GM12878 (cell line): Measurements from ENCODE around the gene IZUMO1. TPM values are rescaled to one million over a fixed set of nuclear protein-coding genes. Genes with fewer than 3 reads are reported as not detected.
A peak's percentile ranks its signal among the peaks of the same experiment; 100 is the strongest.

Source experiments
- ATAC-seq: fragments of 200-7000 bp; cut with Tn5 transposase; 3 replicates; pipeline ENCODE4 v1.9.1; 2020; ENCODE audit warnings: mild to moderate bottlenecking, moderate library complexity
- BruUV-seq: library from RNA; stranded (reverse); fragments of 400-500 nt; replicated peaks from 2 replicates; lab custom pipeline; 2021; lab: Mats Ljungman, UMichigan
- CTCF ChIA-PET: fragments of 300-600 bp; sonication (Branson Sonifier 250); formaldehyde crosslinking; extraction: SDS; loops from one replicate; lab custom pipeline; 2021; ENCODE audit warnings: inconsistent platforms; lab: Yijun Ruan, JAX
- POLR2A ChIA-PET: fragments of 350-600 bp; formaldehyde crosslinking; extraction: SDS; loops from one replicate; lab custom pipeline; 2021; ENCODE audit warnings: inconsistent platforms; lab: Charles Lee
- RAD21 ChIA-PET: fragments of 300-600 bp; sonication (Branson Sonifier 250); formaldehyde crosslinking; loops from one replicate; lab custom pipeline; 2023; ENCODE audit warnings: antibody characterized with exemption; ENCODE audit not compliant: unreplicated experiment; lab: Charles Lee
- SMC1A ChIA-PET: fragments of 300-600 bp; sonication (Branson Sonifier 250); formaldehyde crosslinking; loops from one replicate; lab custom pipeline; 2023; ENCODE audit not compliant: unreplicated experiment, uncharacterized antibody; lab: Charles Lee
- DNase-seq: peaks from one replicate; pipeline ENCODE4 v3.0.0-alpha.2; 2011; ENCODE audit warnings: low read depth, low spot score
- FAIRE-seq: peaks from 3 replicates; lab custom pipeline; 2011; peaks lifted over from hg19 to GRCh38; lab: Jason Lieb, UNC
- H2AFZ ChIP-seq: 2 replicates; pipeline ENCODE4 v1.6.0; 2011; ENCODE audit warnings: low read depth, low read length, control low read depth; ENCODE audit not compliant: control insufficient read depth
- H3K27ac ChIP-seq: 2 replicates; pipeline ENCODE4 v1.5.1; 2011; ENCODE audit warnings: control low read depth; ENCODE audit not compliant: control insufficient read depth, insufficient read depth
- H3K27me3 ChIP-seq, 2 experiments: replicated peaks in 1 of 2; 2 replicates each; pipeline versions ENCODE4 v1.6.0 to v1.6.1; 2011; ENCODE audit warnings: low read length in 1 of 2; ENCODE audit not compliant: control insufficient read depth in 2 of 2, insufficient read depth in 2 of 2
- H3K36me3 ChIP-seq, 2 experiments: 2 replicates each; pipeline ENCODE4 v1.5.1; 2011; ENCODE audit warnings: low read length in 1 of 2; ENCODE audit not compliant: control insufficient read depth in 2 of 2, insufficient read depth in 2 of 2
- H3K4me1 ChIP-seq: 2 replicates; pipeline ENCODE4 v1.6.1; 2011; ENCODE audit warnings: mild to moderate bottlenecking, low read length, moderate library complexity, mixed read lengths; ENCODE audit not compliant: control insufficient read depth, insufficient read depth
- H3K4me2 ChIP-seq: 2 replicates; pipeline ENCODE4 v1.6.0; 2011; ENCODE audit warnings: control low read depth; ENCODE audit not compliant: control insufficient read depth, insufficient read depth
- H3K4me3 ChIP-seq: fragments of 200-600 bp; sonication (generic); 2 replicates; pipeline ENCODE4 v1.5.1; 2016
- H3K79me2 ChIP-seq: 2 replicates; pipeline ENCODE4 v1.6.0; 2011; ENCODE audit warnings: low read length; ENCODE audit not compliant: control insufficient read depth, insufficient read depth
- H3K9ac ChIP-seq: 2 replicates; pipeline ENCODE4 v1.8.0; 2011; ENCODE audit warnings: low read length, control low read depth, mixed read lengths; ENCODE audit not compliant: control insufficient read depth, insufficient read depth
- H3K9me3 ChIP-seq: replicated peaks from 3 replicates; pipeline ENCODE4 v1.5.1; 2011; ENCODE audit warnings: mild to moderate bottlenecking, low read length; ENCODE audit not compliant: control insufficient read depth, insufficient read depth
- H4K20me1 ChIP-seq: 2 replicates; pipeline ENCODE4 v1.6.0; 2011; ENCODE audit not compliant: control insufficient read depth, insufficient read depth
- EGR1 ChIP-seq, 2 experiments: IDR thresholded peaks; 1 replicate in 1 of 2; 2 replicates in 1 of 2; pipeline ENCODE4 v1.6.1; 2011 to 2012; ENCODE audit warnings: low read depth in 2 of 2, low read length in 2 of 2, borderline replicate concordance in 1 of 2, mild to moderate bottlenecking in 1 of 2, moderate library complexity in 1 of 2
- NFXL1 ChIP-seq: fragments of 450-650 bp; IDR thresholded peaks from 2 replicates; pipeline ENCODE4 v1.6.1; 2017; ENCODE audit warnings: antibody characterized with exemption, mild to moderate bottlenecking, borderline replicate concordance
- SPI1 ChIP-seq: IDR thresholded peaks from 2 replicates; pipeline ENCODE4 v1.6.1; 2011; ENCODE audit warnings: low read depth, mild to moderate bottlenecking, low read length, moderate library complexity, borderline replicate concordance; ENCODE audit not compliant: insufficient read depth
- SREBF2 ChIP-seq: IDR thresholded peaks from 2 replicates; pipeline ENCODE4 v1.6.1; 2012; ENCODE audit warnings: mild to moderate bottlenecking, low read length
- SUZ12 ChIP-seq: fragments of 200-600 bp; sonication (generic); IDR thresholded peaks from one replicate; pipeline ENCODE4 v1.6.1; 2018; ENCODE audit warnings: antibody characterized with exemption, mild to moderate bottlenecking; ENCODE audit not compliant: unreplicated experiment
- ZNF622 ChIP-seq: fragments of 450-650 bp; IDR thresholded peaks from 2 replicates; pipeline ENCODE4 v1.6.1; 2017; ENCODE audit warnings: mild to moderate bottlenecking, inconsistent platforms
- WGBS: methylation state at CpG from one replicate; pipeline ENCODE4 v1.1.6; 2016; ENCODE audit warnings: low lambda C conversion rate; ENCODE audit not compliant: insufficient replicate concordance, insufficient coverage; ENCODE audit errors: missing lambda C conversion rate; 5-methylcytosine and 5-hydroxymethylcytosine counted together
- in situ Hi-C: fragments of 300-500 bp; cut with MboI; formaldehyde crosslinking; loops from 9 replicates; pipeline ENCODE4 v1.14.3; 2018; ENCODE audit warnings: mixed read lengths
- intact Hi-C: fragments of 100-400 bp; cut with micrococcal nuclease; formaldehyde crosslinking; loops from one replicate; pipeline ENCODE4 v1.14.2; 2022; ENCODE audit not compliant: unreplicated experiment
- polyA plus RNA-seq, 11 experiments: library from polyadenylated mRNA; depleted of rRNA in 4 of 11; unstranded in 6 of 11; stranded (reverse) in 5 of 11; fragments of >200 nt; fragmentation: Nextera tagmentation in 4 of 11; fragmentation: Illumina TruSeq in 1 of 11; extraction: Ambion mirVana in 4 of 11; extraction: Trizol in 1 of 11; gene quantifications; 1 replicate in 1 of 11; 2 replicates in 10 of 11; pipeline versions ENCODE4 v1.2.1 to v1.2.3, GENCODE V29; 2011 to 2016; ENCODE audit warnings: inconsistent platforms in 2 of 11, missing spikeins in 2 of 11, low read depth in 1 of 11
- total RNA-seq, 4 experiments: library from RNA; depleted of rRNA in 3 of 4; stranded (reverse); fragments of >200 nt in 3 of 4; fragmentation: Illumina TruSeq in 1 of 4; extraction: Trizol in 1 of 4; gene quantifications; 2 replicates each; pipeline versions ENCODE4 v1.2.1 to v1.2.3, GENCODE V29; 2013 to 2021
- TF ChIP-seq, protein P1 (sequence below): fragments of 450-650 bp; formaldehyde crosslinking; IDR thresholded peaks from 2 replicates; pipeline ENCODE4 v1.4.0; 2020; ENCODE audit warnings: mild to moderate bottlenecking, moderate library complexity

The IZUMO1 gene
- total and polyA plus RNA-seq, 10 of the 15 experiments (the other 5 are each of a cell fraction or from before 2014, with no cell fraction given) = not detected

DNA sequence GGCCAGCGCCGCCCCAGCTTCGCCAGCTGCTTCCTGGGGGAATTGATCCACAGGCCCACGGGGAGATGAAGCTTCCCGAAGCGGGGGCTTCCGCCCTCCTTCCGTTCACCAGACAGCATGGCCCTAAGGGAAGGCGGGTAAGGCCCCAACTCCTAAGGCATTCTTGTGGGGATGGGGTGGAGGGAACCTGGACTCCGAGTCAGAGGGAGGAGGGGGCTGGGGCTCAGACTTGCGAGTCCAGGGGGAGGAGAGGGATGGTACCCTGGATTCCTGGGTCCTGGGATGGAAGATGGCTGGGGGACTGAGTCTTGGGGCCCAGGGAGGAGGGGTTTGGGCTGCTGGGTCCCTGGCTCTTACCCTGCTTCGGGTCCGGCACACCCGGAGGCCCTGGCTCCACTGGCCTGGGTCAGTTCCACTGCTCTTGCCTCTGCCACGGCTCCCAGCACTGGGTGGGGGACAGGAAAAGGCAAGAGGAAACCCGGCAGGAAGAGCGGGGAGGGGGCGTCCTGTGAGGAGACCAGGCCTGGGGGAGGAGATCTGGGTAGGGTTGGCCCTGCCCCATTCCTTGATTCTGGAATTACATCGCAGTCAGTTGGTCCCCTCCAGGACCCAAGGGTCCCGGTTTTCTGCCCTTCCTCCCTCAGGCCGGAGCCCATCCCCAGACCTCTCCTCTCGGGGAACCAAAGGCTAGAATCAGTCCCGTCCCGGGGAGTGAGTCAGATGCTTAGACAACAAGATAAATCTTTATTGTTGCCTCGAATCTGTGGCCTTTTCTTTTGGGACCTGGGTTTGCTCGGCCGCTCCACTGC lies 6.3 kb downstream of the IZUMO1 start, which contains the start of gene RASIP1 (continued):
- TF ChIP-seq NFXL1 (no peak), SREBF2 (no peak), ZNF622 (no peak)
- TF ChIP-seq, protein P1, sequence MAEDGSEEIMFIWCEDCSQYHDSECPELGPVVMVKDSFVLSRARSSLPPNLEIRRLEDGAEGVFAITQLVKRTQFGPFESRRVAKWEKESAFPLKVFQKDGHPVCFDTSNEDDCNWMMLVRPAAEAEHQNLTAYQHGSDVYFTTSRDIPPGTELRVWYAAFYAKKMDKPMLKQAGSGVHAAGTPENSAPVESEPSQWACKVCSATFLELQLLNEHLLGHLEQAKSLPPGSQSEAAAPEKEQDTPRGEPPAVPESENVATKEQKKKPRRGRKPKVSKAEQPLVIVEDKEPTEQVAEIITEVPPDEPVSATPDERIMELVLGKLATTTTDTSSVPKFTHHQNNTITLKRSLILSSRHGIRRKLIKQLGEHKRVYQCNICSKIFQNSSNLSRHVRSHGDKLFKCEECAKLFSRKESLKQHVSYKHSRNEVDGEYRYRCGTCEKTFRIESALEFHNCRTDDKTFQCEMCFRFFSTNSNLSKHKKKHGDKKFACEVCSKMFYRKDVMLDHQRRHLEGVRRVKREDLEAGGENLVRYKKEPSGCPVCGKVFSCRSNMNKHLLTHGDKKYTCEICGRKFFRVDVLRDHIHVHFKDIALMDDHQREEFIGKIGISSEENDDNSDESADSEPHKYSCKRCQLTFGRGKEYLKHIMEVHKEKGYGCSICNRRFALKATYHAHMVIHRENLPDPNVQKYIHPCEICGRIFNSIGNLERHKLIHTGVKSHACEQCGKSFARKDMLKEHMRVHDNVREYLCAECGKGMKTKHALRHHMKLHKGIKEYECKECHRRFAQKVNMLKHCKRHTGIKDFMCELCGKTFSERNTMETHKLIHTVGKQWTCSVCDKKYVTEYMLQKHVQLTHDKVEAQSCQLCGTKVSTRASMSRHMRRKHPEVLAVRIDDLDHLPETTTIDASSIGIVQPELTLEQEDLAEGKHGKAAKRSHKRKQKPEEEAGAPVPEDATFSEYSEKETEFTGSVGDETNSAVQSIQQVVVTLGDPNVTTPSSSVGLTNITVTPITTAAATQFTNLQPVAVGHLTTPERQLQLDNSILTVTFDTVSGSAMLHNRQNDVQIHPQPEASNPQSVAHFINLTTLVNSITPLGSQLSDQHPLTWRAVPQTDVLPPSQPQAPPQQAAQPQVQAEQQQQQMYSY = no peak

DNA sequence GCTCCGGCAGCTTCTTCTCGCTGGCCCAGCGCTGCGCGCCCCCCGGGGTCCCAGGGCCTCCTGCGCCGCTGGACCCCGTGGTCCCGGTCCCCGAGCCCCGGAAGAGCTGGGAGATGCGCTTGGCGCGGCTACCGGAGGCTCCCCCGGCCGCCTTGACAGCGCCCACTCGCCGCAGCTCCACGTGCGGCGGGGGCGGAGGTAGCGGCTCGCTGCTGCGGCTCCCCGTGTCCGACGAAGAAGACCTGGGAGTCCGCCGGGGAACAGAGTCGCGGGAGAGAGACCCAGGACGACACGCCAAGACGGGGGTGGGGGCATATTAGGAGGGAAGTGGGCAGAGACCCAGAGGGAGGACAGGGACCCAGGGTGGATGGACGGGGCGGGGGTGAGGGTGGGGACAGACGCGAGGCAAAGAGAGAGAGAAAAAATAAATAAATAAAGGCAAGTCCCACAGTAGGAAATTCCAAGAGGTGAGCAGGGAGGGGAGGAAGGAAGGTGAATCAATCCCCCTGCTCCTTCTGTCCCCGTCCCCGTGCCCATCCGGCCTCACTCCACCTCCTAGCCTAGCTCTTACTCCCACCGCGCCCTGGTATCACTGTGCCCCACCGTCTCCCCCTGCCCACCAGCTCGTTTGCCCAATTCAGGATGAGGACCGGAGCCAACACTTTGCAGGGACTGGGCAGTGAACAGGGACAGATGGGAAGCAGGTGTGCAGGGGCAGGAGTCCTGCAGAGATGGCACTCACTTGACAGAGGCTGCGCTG lies 7.1 kb downstream of the IZUMO1 start:
- H3K4me2 ChIP-seq = peak overlapping the region; percentile 75
- H3K27ac ChIP-seq = no peak overlapping the region
- ChIA-PET RAD21 (interaction anchor here (1.5 kb wide), 1 partner anchor 48 kb away, joined by 3 read pairs; no protein-coding TSS in a partner anchor), SMC1A (interaction anchor here (1.1 kb wide), 1 partner anchor 19 kb away, joined by 3 read pairs; no protein-coding TSS in a partner anchor), CTCF (interaction anchor here (1.1 to 1.2 kb wide), 3 partner anchors 43 to 65 kb away, joined by 3 read pairs; no protein-coding TSS in a partner anchor), POLR2A (no interaction called here)
- no peaks in the 10 kb centered on the region; the same call in 2 of the 3 replicates for H3K9me3 ChIP-seq
- WGBS = 8% methylated on average over 14 of the region's 51 CpGs
- H4K20me1 ChIP-seq = no peaks in the 10 kb centered on the region
- H3K36me3 ChIP-seq = no peaks in the 10 kb centered on the region
- H2AFZ ChIP-seq = peak overlapping the region; percentile 69
- peak in 1 of 2 experiments; percentile 63; a peak in 1 of 3 replicates for TF ChIP-seq EGR1 (IDR thresholded peaks at IDR 0.05; ENCODE audit: borderline replicate concordance in 1 of 2, low read depth in 2 of 2, low read length in 2 of 2)
- no peak for TF ChIP-seq SPI1
- peak; percentile 46 for TF ChIP-seq SUZ12
- no peak for ATAC-seq
- no peak overlapping the region for H3K9ac ChIP-seq
- intact Hi-C loops = no loop called here
- in situ Hi-C loops = no loop called here
- H3K79me2 ChIP-seq = no peaks in the 10 kb centered on the region
- peaks cover 5% of the 10 kb centered on the region for H3K4me1 ChIP-seq
- FAIRE-seq = no peak
- peak overlapping the region; percentile 44; the same call in 1 of the 2 replicates for H3K4me3 ChIP-seq
- no peak for DNase-seq
- BruUV-seq = no TSS peak
- peaks cover 6 to 9% of the 10 kb centered on the region in 2 experiments; a peak in 3 of 4 replicates for H3K27me3 ChIP-seq
